ENCODE data around the gene CEBPB. TPM values are rescaled to one million over a fixed set of nuclear protein-coding genes. Genes with fewer than 3 reads are reported as not detected.

CEBPB gene
- total RNA-seq, 1 experiment from 2014 or later: 183 TPM

GRCh38 chr20:50233325-50234212, 42.9 kb downstream of the CEBPB start:
- POLR2A ChIA-PET: no interaction called here

GRCh38 chr20:50234288-50234687, 43.7 kb downstream of the CEBPB start:
- H3K4me3 ChIP-seq (ENCODE audit: low read depth, low read length): no peak overlapping the region
- POLR2A ChIA-PET: no interaction called here
- DNase-seq: no peak
- intact Hi-C loops (cut with micrococcal nuclease; ENCODE audit: unreplicated experiment): no loop called here
- Mint-ChIP-seq H3K36me3 (ENCODE audit: insufficient read depth, unreplicated experiment) (no peaks in the 10 kb centered on the region), H3K27ac (ENCODE audit: unreplicated experiment) (no peak overlapping the region), H3K9me3 (ENCODE audit: unreplicated experiment) (no peaks in the 10 kb centered on the region), H3K27me3 (ENCODE audit: insufficient read depth, unreplicated experiment) (no peaks in the 10 kb centered on the region), H3K4me1 (ENCODE audit: low read depth, unreplicated experiment) (peaks cover 1% of the 10 kb centered on the region), H3K4me3 (ENCODE audit: unreplicated experiment) (no peak overlapping the region)
- no TSS peak for BruUV-seq (replicated peaks)
- no peaks in the 10 kb centered on the region for H3K36me3 ChIP-seq (ENCODE audit: control insufficient read depth, insufficient read depth, low read length)
- no peaks in the 10 kb centered on the region for H3K27me3 ChIP-seq (replicated peaks; ENCODE audit: control insufficient read depth, insufficient read depth, low read length)
- H3K4me1 ChIP-seq: no peaks in the 10 kb centered on the region
- H3K9me3 ChIP-seq: no peaks in the 10 kb centered on the region
- CTCF ChIA-PET: no interaction called here
- TF ChIP-seq, protein P1, sequence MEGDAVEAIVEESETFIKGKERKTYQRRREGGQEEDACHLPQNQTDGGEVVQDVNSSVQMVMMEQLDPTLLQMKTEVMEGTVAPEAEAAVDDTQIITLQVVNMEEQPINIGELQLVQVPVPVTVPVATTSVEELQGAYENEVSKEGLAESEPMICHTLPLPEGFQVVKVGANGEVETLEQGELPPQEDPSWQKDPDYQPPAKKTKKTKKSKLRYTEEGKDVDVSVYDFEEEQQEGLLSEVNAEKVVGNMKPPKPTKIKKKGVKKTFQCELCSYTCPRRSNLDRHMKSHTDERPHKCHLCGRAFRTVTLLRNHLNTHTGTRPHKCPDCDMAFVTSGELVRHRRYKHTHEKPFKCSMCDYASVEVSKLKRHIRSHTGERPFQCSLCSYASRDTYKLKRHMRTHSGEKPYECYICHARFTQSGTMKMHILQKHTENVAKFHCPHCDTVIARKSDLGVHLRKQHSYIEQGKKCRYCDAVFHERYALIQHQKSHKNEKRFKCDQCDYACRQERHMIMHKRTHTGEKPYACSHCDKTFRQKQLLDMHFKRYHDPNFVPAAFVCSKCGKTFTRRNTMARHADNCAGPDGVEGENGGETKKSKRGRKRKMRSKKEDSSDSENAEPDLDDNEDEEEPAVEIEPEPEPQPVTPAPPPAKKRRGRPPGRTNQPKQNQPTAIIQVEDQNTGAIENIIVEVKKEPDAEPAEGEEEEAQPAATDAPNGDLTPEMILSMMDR (IDR thresholded peaks at IDR 0.05; ENCODE audit: insufficient read depth in 1 of 2, low read depth in 1 of 2, low read length in 1 of 2, severe bottlenecking in 1 of 2, unreplicated experiment in 1 of 2): no peak

More at GRCh38 chr20:50233325-50234212, 42.9 kb downstream of the CEBPB start:
- no TSS peak for BruUV-seq (replicated peaks)
- Histone ChIP-seq H3K36me3 (ENCODE audit: control insufficient read depth, insufficient read depth, low read length) (no peaks in the 10 kb centered on the region), H3K9me3 (no peaks in the 10 kb centered on the region), H3K4me1 (no peaks in the 10 kb centered on the region), H3K4me3 (ENCODE audit: low read depth, low read length) (no peak overlapping the region), H3K27me3 (replicated peaks; ENCODE audit: control insufficient read depth, insufficient read depth, low read length) (no peaks in the 10 kb centered on the region)
- Mint-ChIP-seq H3K36me3 (ENCODE audit: insufficient read depth, unreplicated experiment) (no peaks in the 10 kb centered on the region), H3K4me1 (ENCODE audit: low read depth, unreplicated experiment) (peaks cover 6% of the 10 kb centered on the region), H3K27me3 (ENCODE audit: insufficient read depth, unreplicated experiment) (no peaks in the 10 kb centered on the region), H3K9me3 (ENCODE audit: unreplicated experiment) (no peaks in the 10 kb centered on the region), H3K4me3 (ENCODE audit: unreplicated experiment) (no peak overlapping the region), H3K27ac (ENCODE audit: unreplicated experiment) (no peak overlapping the region)
- intact Hi-C loops (cut with micrococcal nuclease; ENCODE audit: unreplicated experiment): no loop called here
- DNase-seq: no peak
- CTCF ChIA-PET: interaction anchor here (0.7 kb wide), 1 partner anchor 1262 kb away, joined by 4 read pairs; no protein-coding TSS in a partner anchor
- TF ChIP-seq, protein P1 (IDR thresholded peaks at IDR 0.05; ENCODE audit: insufficient read depth in 1 of 2, low read depth in 1 of 2, low read length in 1 of 2, severe bottlenecking in 1 of 2, unreplicated experiment in 1 of 2): no peak

DNA sequence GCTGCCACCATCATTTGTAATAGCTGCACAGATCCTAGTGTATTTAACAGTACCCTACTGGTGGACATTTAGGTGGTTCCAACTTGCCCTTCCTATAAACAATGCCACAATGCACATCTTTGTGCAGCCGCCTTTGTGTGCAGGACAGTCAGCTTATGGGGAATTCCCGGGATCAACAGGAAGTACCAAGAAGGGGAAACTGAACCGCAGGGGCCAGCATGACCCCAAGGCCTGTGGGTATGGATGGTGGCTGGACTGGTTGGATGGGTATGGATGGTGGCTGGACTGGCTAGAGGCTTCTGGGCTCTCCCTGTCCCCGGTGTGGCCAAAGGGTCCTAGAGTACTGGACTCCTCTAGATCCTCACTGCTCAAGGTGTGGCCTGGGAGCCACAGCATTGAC, 46.7 kb downstream of the CEBPB start:
- TF ChIP-seq, protein P1 (IDR thresholded peaks at IDR 0.05; ENCODE audit: insufficient read depth in 1 of 2, low read depth in 1 of 2, low read length in 1 of 2, severe bottlenecking in 1 of 2, unreplicated experiment in 1 of 2): no peak
- Histone ChIP-seq H3K36me3 (ENCODE audit: control insufficient read depth, insufficient read depth, low read length) (no peaks in the 10 kb centered on the region), H3K27me3 (replicated peaks; ENCODE audit: control insufficient read depth, insufficient read depth, low read length) (no peaks in the 10 kb centered on the region), H3K9me3 (no peaks in the 10 kb centered on the region), H3K4me3 (ENCODE audit: low read depth, low read length) (no peak overlapping the region), H3K4me1 (no peaks in the 10 kb centered on the region)
- no peaks in the 10 kb centered on the region for H3K36me3 Mint-ChIP-seq (ENCODE audit: insufficient read depth, unreplicated experiment)
- intact Hi-C loops (cut with micrococcal nuclease; ENCODE audit: unreplicated experiment): no loop called here
- H3K27ac Mint-ChIP-seq (ENCODE audit: unreplicated experiment): no peak overlapping the region
- POLR2A ChIA-PET: no interaction called here
- H3K4me3 Mint-ChIP-seq (ENCODE audit: unreplicated experiment): no peak overlapping the region
- CTCF ChIA-PET: no interaction called here
- no peaks in the 10 kb centered on the region for H3K27me3 Mint-ChIP-seq (ENCODE audit: insufficient read depth, unreplicated experiment)
- H3K4me1 Mint-ChIP-seq (ENCODE audit: low read depth, unreplicated experiment): peaks cover 7% of the 10 kb centered on the region
- H3K9me3 Mint-ChIP-seq (ENCODE audit: unreplicated experiment): no peaks in the 10 kb centered on the region
- BruUV-seq (replicated peaks): no TSS peak
- DNase-seq: no peak

All from Caco-2 (cell line).